Stimulated activated CD8-positive, alpha-beta memory T cell treated with anti-CD3 and anti-CD28 coated beads, Interleukin-15, amount 100 ng/mL, for 4 hours (primary cell): ENCODE results near the gene ZNF14.
"Not testable (repeated sequence)": the region's sequence is repeated elsewhere in the genome, so short reads cannot be mapped to it uniquely, and the experiment has no call there.

Source experiments
- DNase-seq, 2 donors: peaks; one replicate each; pipeline ENCODE4 v3.0.0-alpha.2; 2020; ENCODE audit warnings: low read depth in 2 of 2

ZNF14 gene

GRCh38 chr19:19746286-19747213 is 13.6 kb upstream of the ZNF14 start:
- DNase-seq = no peak

- no peak for DNase-seq
Measured at GRCh38 chr19:19745496-19746285, 12.8 kb upstream of the ZNF14 start.

GRCh38 chr19:19744641-19745040 is 11.7 kb upstream of the ZNF14 start:
- no peak for DNase-seq

GRCh38 chr19:19743921-19744320 is 11.0 kb upstream of the ZNF14 start:
- not testable (repeated sequence) for DNase-seq

GRCh38 chr19:19743176-19743575 is 10.3 kb upstream of the ZNF14 start:
- DNase-seq = no peak

GRCh38 chr19:19742773-19743172 is 9.9 kb upstream of the ZNF14 start:
- no peak for DNase-seq

GRCh38 chr19:19741184-19741583 is 8.3 kb upstream of the ZNF14 start:
- no peak for DNase-seq

- DNase-seq = no peak
Measured at GRCh38 chr19:19740755-19741154, 7.8 kb upstream of the ZNF14 start.

GRCh38 chr19:19738564-19738963 is 5.7 kb upstream of the ZNF14 start:
- no peak for DNase-seq

GRCh38 chr19:19737559-19738332 is 4.8 kb upstream of the ZNF14 start:
- no peak for DNase-seq

- no peak for DNase-seq
Measured at GRCh38 chr19:19721896-19722295, 11.0 kb downstream of the ZNF14 start.

GRCh38 chr19:19719798-19720197 is 13.1 kb downstream of the ZNF14 start:
- no peak for DNase-seq

GRCh38 chr19:19711934-19712828 is 20.7 kb downstream of the ZNF14 start:
- DNase-seq = no peak

- no peak for DNase-seq
Measured at GRCh38 chr19:19711306-19711933, 21.5 kb downstream of the ZNF14 start.

GRCh38 chr19:19710506-19710905 is 22.4 kb downstream of the ZNF14 start:
- no peak for DNase-seq

GRCh38 chr19:19704836-19705235 is 28.1 kb downstream of the ZNF14 start:
- DNase-seq = no peak

GRCh38 chr19:19700493-19700892 is 32.4 kb downstream of the ZNF14 start:
- not testable (repeated sequence) for DNase-seq

- no peak for DNase-seq
Measured at GRCh38 chr19:19697589-19697988, 35.3 kb downstream of the ZNF14 start.

GRCh38 chr19:19696386-19696785 is 36.5 kb downstream of the ZNF14 start:
- no peak for DNase-seq

GRCh38 chr19:19691683-19692082 is 41.2 kb downstream of the ZNF14 start:
- DNase-seq = no peak
